HG03460 (cell line): Measurements from ENCODE around the gene JMJD8.

Experiments used
- ATAC-seq: cut with Tn5 transposase; IDR thresholded peaks from one replicate; pipeline ENCODE4 v1.9.1; 2021; ENCODE audit not compliant: unreplicated experiment

JMJD8 gene

GRCh38 chr16:662095-662494 lies 22.0 kb downstream of the JMJD8 start:
- no peak for ATAC-seq

DNA sequence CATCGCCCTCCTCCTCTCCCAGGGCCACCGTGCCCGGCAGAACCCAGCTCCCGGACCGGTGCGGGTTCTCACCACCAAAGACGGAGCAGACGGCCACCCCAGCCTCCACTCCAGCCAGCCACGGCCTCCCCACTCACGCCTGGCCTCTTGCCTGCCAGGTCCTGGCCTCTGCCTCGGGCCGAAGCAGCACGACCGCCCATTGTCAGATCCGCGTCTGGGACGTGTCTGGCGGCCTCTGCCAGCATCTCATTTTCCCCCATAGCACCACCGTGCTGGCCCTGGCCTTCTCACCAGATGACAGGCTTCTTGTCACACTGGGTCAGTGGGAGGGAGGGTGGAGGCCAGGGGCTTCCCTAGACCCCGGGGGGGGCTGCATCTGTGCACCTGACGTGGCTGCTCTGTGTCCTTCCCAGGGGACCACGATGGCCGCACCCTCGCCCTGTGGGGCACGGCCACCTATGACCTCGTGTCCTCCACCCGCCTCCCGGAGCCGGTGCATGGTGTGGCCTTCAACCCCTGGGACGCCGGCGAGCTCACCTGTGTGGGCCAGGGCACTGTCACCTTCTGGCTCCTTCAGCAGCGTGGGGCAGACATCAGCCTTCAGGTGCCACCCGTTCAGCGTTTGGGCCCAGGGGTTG lies 22.8 kb downstream of the JMJD8 start:
- no peak for ATAC-seq

- peak; percentile 54 for ATAC-seq
These were observed 23.5 kb downstream of the JMJD8 start for GRCh38 chr16:660459-661183.

GRCh38 chr16:660132-660458 lies 24.0 kb downstream of the JMJD8 start:
- no peak for ATAC-seq

- no peak for ATAC-seq
These were observed 24.5 kb downstream of the JMJD8 start for GRCh38 chr16:659618-660017.

DNA sequence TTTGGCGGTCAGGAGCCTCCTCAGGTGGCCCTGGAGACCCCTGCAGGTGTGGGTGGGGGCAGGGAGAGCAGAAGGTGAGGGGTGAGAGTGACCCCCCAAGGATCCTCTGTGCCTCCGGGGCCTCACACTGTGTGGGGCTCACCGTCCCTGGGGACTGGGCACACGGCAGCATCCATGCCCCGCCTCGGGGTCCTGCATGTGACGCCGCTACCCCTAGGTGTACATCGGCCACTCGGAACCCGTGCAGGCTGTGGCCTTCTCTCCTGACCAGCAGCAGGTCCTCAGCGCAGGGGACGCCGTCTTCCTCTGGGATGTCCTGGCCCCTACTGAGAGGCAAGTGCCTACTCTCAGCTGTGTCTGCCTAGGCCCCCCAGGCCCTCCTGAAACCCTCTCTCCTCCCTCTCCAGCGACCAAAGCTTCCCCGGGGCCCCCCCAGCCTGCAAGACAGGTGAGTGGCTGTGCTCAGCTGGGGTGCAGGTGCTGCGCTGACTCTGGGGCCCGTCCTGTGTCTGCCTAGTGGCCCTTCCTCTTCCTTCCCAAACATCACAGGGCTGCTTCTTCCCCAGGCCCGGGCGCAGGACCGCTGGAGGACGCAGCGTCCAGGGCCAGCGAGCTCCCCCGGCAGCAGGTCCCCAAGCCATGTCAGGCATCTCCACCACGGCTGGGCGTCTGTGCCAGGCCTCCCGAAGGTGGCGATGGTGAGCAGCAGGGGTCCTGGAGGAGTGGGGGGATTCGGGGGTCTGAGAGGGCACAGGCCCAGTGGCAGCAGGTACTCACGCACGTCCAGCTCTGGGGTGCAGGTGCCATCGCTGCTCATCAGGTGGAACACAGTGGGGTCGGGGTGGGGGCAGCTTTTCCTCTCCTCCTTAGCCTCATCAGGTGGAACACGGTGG lies 25.2 kb downstream of the JMJD8 start:
- ATAC-seq = no peak

DNA sequence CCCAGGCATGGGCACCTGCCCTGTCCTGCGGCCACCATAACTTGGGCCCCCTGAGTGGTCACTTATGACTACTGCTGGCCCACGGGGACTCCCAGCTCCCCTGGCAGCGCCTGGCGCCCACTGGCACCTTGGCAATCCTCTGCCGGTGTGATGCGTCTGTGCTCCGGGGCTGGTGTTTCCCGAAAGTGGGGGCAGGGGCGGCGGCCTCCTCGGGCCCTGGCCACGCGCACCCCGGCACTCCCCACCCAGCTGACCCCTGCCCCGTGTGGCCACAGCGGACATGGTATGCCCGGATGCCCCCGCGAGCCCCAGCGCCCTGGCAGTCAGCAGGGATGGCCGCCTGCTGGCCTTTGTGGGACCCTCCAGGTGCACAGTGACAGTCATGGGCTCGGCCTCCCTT lies 26.6 kb downstream of the JMJD8 start:
- no peak for ATAC-seq

- ATAC-seq = no peak
These were observed 30.1 kb downstream of the JMJD8 start for GRCh38 chr16:654034-654433.

DNA sequence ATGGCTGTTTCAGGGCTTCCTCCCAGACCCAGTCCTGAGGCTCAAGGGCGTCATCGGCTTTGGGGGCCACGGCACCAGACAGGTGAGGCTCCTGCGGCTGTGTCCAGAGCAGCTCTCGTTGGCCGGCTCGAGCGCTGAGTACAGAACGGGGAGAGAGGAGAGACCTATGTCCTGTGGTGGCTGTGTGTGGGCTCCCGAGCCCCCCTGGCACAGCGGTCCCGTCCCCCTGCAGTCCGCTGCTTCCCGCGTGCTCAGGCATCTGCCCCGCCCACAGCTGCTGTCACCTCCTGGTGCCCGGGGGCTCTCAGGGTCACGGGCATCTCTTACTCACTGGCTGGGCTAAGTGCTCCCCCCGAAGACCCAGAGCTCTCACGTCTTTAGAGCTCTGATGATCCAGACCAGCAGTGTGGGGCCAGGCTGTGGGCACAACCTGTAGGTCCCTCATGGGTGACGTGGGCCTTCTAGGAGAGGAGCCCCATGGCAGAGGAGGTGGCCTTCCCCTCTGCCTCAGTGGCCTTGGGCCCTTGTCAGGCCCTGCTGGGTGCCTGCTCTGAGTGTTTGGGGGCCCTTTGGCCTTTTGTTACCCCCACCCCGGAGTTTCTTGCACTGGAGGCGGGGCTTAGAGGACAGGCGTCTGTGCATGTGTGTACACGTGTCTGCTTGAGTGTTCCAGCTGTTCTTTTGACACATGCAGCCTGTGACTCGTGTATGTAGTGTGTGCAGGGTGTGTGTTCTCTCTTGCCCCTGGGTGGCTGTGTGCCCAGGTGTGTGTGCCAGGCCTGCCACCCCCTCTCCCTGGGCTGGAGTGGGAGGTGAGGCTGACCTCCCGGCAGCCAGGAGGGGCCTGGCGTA lies 31.5 kb downstream of the JMJD8 start:
- ATAC-seq = no peak

GRCh38 chr16:651844-652243 lies 32.3 kb downstream of the JMJD8 start:
- ATAC-seq = no peak

DNA sequence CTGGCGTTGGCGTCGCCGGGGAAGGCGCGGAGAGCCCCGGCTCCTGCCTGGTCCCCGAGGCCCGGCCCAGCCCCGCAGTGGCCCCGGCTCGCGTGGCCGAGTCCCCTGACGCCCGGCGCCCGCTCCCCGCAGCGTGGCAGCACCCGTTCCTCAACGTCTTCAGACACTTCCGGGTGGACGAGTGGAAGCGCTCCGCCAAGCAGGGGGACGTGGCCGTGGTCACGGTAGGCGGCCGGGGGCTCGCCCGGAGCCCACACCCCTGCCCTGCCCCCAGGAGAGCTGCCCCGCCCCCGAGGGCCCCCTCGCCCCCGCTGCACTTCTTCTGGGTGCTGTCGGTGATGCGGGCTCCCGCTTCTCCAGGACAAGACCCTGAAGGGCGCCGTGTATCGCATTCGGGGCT lies 34.5 kb downstream of the JMJD8 start:
- peak; percentile 20 for ATAC-seq

GRCh38 chr16:648781-649589 lies 35.1 kb downstream of the JMJD8 start, which contains the start of gene WDR90:
Gene WDR90, plus strand, starts transcription at chr16:649365. Its CDS starts 52 bp downstream, at chr16:649417.
- peak; percentile 82 for ATAC-seq

DNA sequence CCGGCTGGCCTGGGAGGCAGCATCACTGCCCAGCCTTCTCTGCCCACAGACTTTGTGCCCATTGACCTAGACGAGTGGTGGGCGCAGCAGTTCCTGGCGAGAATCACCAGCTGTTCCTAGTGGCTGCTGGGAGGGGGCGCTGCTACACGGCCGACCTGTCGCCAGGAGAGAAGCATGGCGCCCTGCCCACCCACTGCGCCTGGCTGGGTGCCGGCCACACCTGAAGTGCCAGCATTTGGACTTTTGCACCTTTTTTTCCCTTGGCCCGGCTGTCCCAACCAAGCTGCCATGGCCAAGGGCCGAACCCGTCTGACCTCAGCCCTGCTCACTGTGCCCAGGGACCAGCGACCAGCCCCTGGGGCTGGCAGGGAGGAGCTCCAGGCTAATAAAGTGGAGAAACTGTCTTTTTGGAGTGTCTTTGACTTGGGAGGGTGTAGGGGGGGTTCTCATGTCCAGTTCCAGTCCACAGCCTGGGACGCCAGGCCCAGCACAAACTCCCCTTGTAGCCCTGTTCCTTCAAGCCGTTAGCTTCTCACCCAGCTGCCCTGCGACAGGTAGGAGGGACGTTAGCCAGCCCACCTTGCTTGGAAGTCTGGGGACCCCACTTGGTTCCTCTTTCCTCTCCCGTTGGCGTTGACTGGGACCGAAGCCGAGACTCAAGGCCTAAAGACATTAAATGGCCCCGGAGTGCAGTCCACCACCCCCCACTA lies 35.9 kb downstream of the JMJD8 start:
- no peak for ATAC-seq

GRCh38 chr16:647173-647902 lies 36.8 kb downstream of the JMJD8 start:
- no peak for ATAC-seq

DNA sequence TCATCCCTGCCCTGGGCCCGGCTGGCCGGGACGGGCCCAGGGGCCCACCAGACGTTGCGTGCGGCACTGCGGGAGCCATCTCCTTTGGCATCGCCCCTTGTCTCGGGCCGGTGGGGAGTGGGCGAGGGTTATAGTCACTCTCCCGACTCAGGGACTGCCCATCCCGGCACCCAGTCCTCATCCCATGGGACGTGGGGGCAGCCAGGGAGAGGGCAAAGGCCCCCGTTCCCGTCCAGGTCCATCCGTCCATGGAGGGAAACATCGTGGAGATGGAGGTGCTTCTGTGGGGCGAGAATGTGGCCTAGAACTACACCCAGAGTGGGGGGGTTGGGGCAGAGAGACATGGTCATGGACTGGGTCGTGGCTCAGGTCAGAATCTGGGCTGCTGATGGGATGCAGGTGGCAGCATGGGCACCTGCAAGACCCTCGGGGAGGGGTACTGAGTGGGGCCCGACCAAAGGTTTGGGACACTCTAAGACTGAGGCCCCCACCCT lies 37.4 kb downstream of the JMJD8 start:
- no peak for ATAC-seq

DNA sequence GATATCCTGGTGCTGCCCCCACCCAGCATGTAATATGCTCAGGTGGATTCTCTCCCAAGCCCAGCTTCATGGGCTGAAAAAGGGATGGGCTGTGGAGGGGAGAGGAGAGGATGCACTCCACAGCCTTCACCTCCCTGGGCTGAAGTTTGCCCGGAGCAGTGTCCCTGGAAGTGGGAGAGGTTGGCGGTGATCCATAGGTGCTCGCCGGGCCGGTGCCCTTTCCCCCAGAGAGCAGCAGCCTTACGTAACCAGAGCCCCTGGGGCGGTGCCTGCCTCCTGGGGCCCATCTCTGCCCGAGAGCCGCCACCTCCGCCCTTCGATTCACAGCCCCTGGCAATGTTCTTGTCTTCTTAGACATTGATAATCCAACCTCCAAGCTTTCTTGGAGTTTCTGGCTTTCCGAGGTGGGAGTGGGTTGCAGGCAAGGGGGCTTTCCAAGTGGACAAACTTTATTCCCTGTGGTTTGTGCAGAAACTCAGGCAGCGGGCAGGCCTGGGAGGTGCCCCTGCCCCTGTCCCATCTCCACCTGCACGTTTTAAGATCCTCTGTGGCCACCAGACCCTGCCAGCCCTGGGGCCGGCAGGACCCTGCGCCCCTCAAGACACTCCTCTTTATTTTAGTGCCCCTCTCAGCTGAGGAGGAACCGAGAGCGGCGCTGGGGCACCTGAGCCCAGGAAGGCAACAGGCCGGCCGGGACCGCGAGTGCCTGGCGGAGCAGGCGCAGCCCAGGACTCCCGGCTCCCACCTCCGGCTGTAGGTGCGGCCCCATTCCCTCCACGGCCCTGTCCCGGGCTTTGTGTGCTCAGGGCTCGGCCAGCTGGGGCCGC lies 38.1 kb downstream of the JMJD8 start:
- ATAC-seq = no peak

GRCh38 chr16:644556-644955 lies 39.6 kb downstream of the JMJD8 start:
- no peak for ATAC-seq

DNA sequence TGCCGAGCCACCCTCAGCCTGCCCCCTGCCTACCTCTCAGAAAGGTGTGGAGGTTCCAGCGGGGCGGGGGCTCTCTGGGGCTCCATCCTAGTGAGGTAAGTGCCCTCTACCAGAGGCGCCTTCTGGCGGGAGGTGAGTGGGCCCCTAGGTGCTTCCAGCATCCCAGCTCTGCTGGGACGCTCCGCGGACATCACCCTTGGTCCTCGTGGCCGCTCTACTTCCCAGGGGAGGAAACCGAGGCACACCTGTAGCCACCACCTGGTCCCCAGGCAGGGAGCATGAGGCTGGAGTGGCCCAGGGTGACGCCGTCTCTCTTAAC lies 41.1 kb downstream of the JMJD8 start:
- no peak for ATAC-seq
